Endothelial cell of umbilical vein (primary cell): ENCODE data around the gene CCDC70. TPM values are rescaled to one million over a fixed set of nuclear protein-coding genes. Genes with fewer than 3 reads are reported as not detected.

Experiments
- BruUV-seq: library from RNA; stranded (reverse); fragments of 400-500 nt; replicated peaks from 2 replicates; lab custom pipeline; 2021; lab: Mats Ljungman, UMichigan
- CTCF ChIA-PET: fragments of 300-600, 350-600 bp; sonication (Branson Sonifier 250); formaldehyde crosslinking; loops from one replicate; lab custom pipeline; 2021; ENCODE audit warnings: antibody characterized with exemption, inconsistent platforms; lab: Charles Lee
- POLR2A ChIA-PET: fragments of 300-600, 350-600 bp; sonication (Branson Sonifier 250); formaldehyde crosslinking; loops from one replicate; lab custom pipeline; 2021; ENCODE audit warnings: antibody characterized with exemption, inconsistent platforms; lab: Charles Lee
- DNase-seq: peaks from one replicate; pipeline ENCODE4 v3.0.0-alpha.2; 2011; ENCODE audit warnings: low read depth, low spot score
- FAIRE-seq: peaks from 2 replicates; lab custom pipeline; 2011; peaks lifted over from hg19 to GRCh38; lab: Jason Lieb, UNC
- H2AFZ ChIP-seq: 2 replicates; pipeline ENCODE4 v1.6.0; 2012; ENCODE audit warnings: low read depth, low read length, control low read depth, inconsistent platforms
- H3K27ac ChIP-seq: 2 replicates; pipeline ENCODE4 v1.5.1; 2011; ENCODE audit warnings: low read depth, mild to moderate bottlenecking, control low read depth, low read length, moderate library complexity; ENCODE audit not compliant: insufficient read depth
- H3K27me3 ChIP-seq, 2 experiments: 2 replicates each; pipeline versions ENCODE4 v1.6.0 to v1.6.1; 2011; ENCODE audit warnings: low read length in 2 of 2, mixed read lengths in 1 of 2; ENCODE audit not compliant: control insufficient read depth in 2 of 2, insufficient read depth in 2 of 2
- H3K36me3 ChIP-seq, 2 experiments: 2 replicates in 1 of 2; 3 replicates in 1 of 2; pipeline ENCODE4 v1.5.1; 2011; ENCODE audit warnings: low read length in 2 of 2, mild to moderate bottlenecking in 1 of 2, moderate library complexity in 1 of 2; ENCODE audit not compliant: control insufficient read depth in 2 of 2, insufficient read depth in 2 of 2; ENCODE audit errors: extremely low read depth in 1 of 2
- H3K4me1 ChIP-seq: 3 replicates; pipeline ENCODE4 v1.5.1; 2011; ENCODE audit warnings: mild to moderate bottlenecking, low read length; ENCODE audit not compliant: control insufficient read depth, insufficient read depth; ENCODE audit errors: extremely low read depth
- H3K4me2 ChIP-seq: 2 replicates; pipeline ENCODE4 v1.6.1; 2011; ENCODE audit warnings: low read length, control low read depth, mixed read lengths; ENCODE audit not compliant: insufficient read depth
- H3K4me3 ChIP-seq, 3 experiments: fragments of 200-600 bp in 1 of 3; sonication (generic), shearing (Covaris generic) in 1 of 3; replicated peaks in 1 of 3; 2 replicates each; pipeline ENCODE4 v1.5.1; 2011 to 2016; ENCODE audit warnings: control low read depth in 3 of 3, low read length in 3 of 3, mild to moderate bottlenecking in 2 of 3, inconsistent platforms in 1 of 3, low read depth in 1 of 3, moderate library complexity in 1 of 3; ENCODE audit not compliant: insufficient read depth in 1 of 3
- H3K79me2 ChIP-seq: 2 replicates; pipeline ENCODE4 v1.6.0; 2012; ENCODE audit warnings: low read length, inconsistent platforms; ENCODE audit not compliant: control insufficient read depth, insufficient read depth
- H3K9ac ChIP-seq: replicated peaks from 2 replicates; pipeline ENCODE3; 2011; ENCODE audit warnings: low read length, control low read depth; ENCODE audit not compliant: insufficient read depth; ENCODE audit errors: extremely low read depth
- H3K9me1 ChIP-seq: replicated peaks from 3 replicates; pipeline ENCODE4 v1.6.0; 2011; ENCODE audit warnings: mild to moderate bottlenecking, low read length; ENCODE audit not compliant: control insufficient read depth, insufficient read depth; ENCODE audit errors: extremely low read depth
- H3K9me3 ChIP-seq: replicated peaks from 2 replicates; pipeline ENCODE4 v1.5.1; 2012; ENCODE audit warnings: low read length, inconsistent platforms; ENCODE audit not compliant: control insufficient read depth, insufficient read depth
- H4K20me1 ChIP-seq: replicated peaks from 2 replicates; pipeline ENCODE3; 2011; ENCODE audit warnings: mild to moderate bottlenecking, low read length; ENCODE audit not compliant: control insufficient read depth, insufficient read depth; ENCODE audit errors: extremely low read depth
- EZH2 ChIP-seq: IDR thresholded peaks from 2 replicates; pipeline ENCODE4 v1.6.1; 2012; ENCODE audit warnings: borderline replicate concordance, low read depth, mild to moderate bottlenecking, moderate library complexity, low read length, inconsistent platforms; ENCODE audit not compliant: severe bottlenecking
- FOS ChIP-seq: IDR thresholded peaks from 2 replicates; pipeline ENCODE4 v1.6.1; 2011; ENCODE audit warnings: mild to moderate bottlenecking, low read length, moderate library complexity, borderline replicate concordance; ENCODE audit not compliant: insufficient read depth
- GATA2 ChIP-seq: IDR thresholded peaks from 2 replicates; pipeline ENCODE4 v1.7.0; 2011; ENCODE audit warnings: low read depth, mild to moderate bottlenecking, moderate library complexity, mixed read lengths, low read length; ENCODE audit not compliant: insufficient read length, insufficient read depth
- JUN ChIP-seq: IDR thresholded peaks from 2 replicates; pipeline ENCODE4 v1.6.1; 2011; ENCODE audit warnings: borderline replicate concordance, low read depth; ENCODE audit not compliant: insufficient read length, insufficient read depth
- MYC ChIP-seq: IDR thresholded peaks from one replicate; pipeline ENCODE4 v1.6.1; 2011; ENCODE audit warnings: mild to moderate bottlenecking, low read depth, low read length
- POLR2A ChIP-seq: IDR thresholded peaks from 2 replicates; pipeline ENCODE4 v1.6.1; 2012; ENCODE audit warnings: low read depth, mild to moderate bottlenecking, control low read depth, low read length
- POLR2AphosphoS5 ChIP-seq: IDR thresholded peaks from 2 replicates; pipeline ENCODE4 v1.6.1; 2012; ENCODE audit warnings: low read depth, mild to moderate bottlenecking, control low read depth, low read length, moderate library complexity; ENCODE audit not compliant: insufficient read depth
- dilution Hi-C: fragments of 300-500 bp; cut with MboI; formaldehyde crosslinking; loops from one replicate; pipeline ENCODE4 v1.15.0; 2019; ENCODE audit warnings: low sequenced_read_pairs; ENCODE audit not compliant: extremely low pct_ligation_motif_present
- intact Hi-C: fragments of 100-400 bp; cut with micrococcal nuclease; formaldehyde crosslinking; loops from one replicate; pipeline ENCODE4 v1.10.0; 2022
- polyA plus RNA-seq, 4 experiments: library from polyadenylated mRNA; depleted of rRNA in 3 of 4; stranded (reverse) in 3 of 4; unstranded in 1 of 4; fragments of >200 nt; gene quantifications; 2 replicates each; pipeline versions ENCODE4 v1.2.1 to v1.2.3, GENCODE V29; 2011 to 2012; ENCODE audit warnings: missing spikeins in 1 of 4
- total RNA-seq: library from RNA; stranded (reverse); gene quantifications from 2 replicates; pipeline ENCODE4 v1.2.3, GENCODE V29; 2021
- TF ChIP-seq, protein P1 (sequence below), 2 donors: IDR thresholded peaks; 1 replicate in 1 of 2; 2 replicates in 1 of 2; pipeline ENCODE4 v1.5.1; 2011; ENCODE audit warnings: low read length in 2 of 2, mild to moderate bottlenecking in 2 of 2, moderate library complexity in 2 of 2, control low read depth in 1 of 2, inconsistent platforms in 1 of 2, low read depth in 1 of 2; ENCODE audit not compliant: insufficient read depth in 1 of 2; ENCODE audit errors: extremely low read depth in 1 of 2
- TF ChIP-seq, protein P2 (sequence below): IDR thresholded peaks from 2 replicates; pipeline ENCODE4 v1.6.1; 2011; ENCODE audit not compliant: insufficient read depth, insufficient read length

CCDC70 gene
- total and polyA plus RNA-seq, 2 donors (not counting 3 experiments of a cell fraction or from before 2014, with no cell fraction given): not detected

DNA sequence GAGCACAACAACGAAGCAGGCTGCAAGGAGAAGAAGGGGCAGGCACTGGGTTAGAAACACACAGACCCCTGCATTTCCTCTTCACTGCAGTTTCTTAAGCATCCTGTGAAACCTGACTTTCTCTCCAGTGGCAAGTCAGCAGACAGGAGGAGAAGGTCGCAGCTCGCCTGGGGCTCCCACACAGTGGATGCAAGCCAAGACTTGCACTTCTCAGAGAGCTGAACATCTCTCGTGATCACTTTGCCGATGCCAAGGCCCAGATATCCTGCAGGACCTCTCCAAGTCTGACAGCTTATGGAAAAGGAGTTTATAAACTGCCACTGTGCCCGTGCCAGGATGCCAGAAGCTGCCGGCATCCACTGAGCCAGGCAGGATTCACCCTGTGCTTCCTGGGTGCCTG is 35.2 kb upstream of the CCDC70 start:
- no peak for FAIRE-seq

More for the DNA sequence above, 35.2 kb upstream of the CCDC70 start:
- Histone ChIP-seq H3K4me1 (no peaks in the 10 kb centered on the region), H3K9me3 (no peaks in the 10 kb centered on the region), H3K79me2 (no peaks in the 10 kb centered on the region), H3K4me2 (no peak overlapping the region), H3K9ac (no peak overlapping the region), H3K27me3 (peaks cover 3 to 4% of the 10 kb centered on the region in 2 experiments), H3K9me1 (no peaks in the 10 kb centered on the region), H3K36me3 (no peaks in the 10 kb centered on the region), H4K20me1 (no peaks in the 10 kb centered on the region), H3K27ac (no peak overlapping the region), H3K4me3 (no peak overlapping the region), H2AFZ (no peak overlapping the region)
- ChIA-PET POLR2A (no interaction called here), CTCF (interaction anchor here (4.0 kb wide), 1 partner anchor 12 kb away, joined by 19 read pairs; no protein-coding TSS in a partner anchor)
- no TSS peak for BruUV-seq
- dilution Hi-C loops: no loop called here
- TF ChIP-seq, protein P1, sequence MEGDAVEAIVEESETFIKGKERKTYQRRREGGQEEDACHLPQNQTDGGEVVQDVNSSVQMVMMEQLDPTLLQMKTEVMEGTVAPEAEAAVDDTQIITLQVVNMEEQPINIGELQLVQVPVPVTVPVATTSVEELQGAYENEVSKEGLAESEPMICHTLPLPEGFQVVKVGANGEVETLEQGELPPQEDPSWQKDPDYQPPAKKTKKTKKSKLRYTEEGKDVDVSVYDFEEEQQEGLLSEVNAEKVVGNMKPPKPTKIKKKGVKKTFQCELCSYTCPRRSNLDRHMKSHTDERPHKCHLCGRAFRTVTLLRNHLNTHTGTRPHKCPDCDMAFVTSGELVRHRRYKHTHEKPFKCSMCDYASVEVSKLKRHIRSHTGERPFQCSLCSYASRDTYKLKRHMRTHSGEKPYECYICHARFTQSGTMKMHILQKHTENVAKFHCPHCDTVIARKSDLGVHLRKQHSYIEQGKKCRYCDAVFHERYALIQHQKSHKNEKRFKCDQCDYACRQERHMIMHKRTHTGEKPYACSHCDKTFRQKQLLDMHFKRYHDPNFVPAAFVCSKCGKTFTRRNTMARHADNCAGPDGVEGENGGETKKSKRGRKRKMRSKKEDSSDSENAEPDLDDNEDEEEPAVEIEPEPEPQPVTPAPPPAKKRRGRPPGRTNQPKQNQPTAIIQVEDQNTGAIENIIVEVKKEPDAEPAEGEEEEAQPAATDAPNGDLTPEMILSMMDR (IDR thresholded peaks at IDR 0.05; ENCODE audit: extremely low read depth in 1 of 2, insufficient read depth in 1 of 2, low read depth in 1 of 2, low read length in 2 of 2): no peak
- TF ChIP-seq MYC (no peak), FOS (no peak), POLR2A (no peak), GATA2 (no peak), EZH2 (no peak), JUN (no peak), POLR2AphosphoS5 (no peak)
- TF ChIP-seq, protein P2, sequence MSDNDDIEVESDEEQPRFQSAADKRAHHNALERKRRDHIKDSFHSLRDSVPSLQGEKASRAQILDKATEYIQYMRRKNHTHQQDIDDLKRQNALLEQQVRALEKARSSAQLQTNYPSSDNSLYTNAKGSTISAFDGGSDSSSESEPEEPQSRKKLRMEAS: no peak
- intact Hi-C loops: no loop called here
- no peak for DNase-seq
